Mammary epithelial cell (primary cell): ENCODE measurements around the gene PNLIPRP3.

ENCODE experiments used
- CTCF ChIP-seq, 2 donors: IDR thresholded peaks in 1 of 2; conservative IDR thresholded peaks in 1 of 2; 2 replicates each; pipeline ENCODE4 v1.5.1; 2011 to 2012; ENCODE audit warnings: inconsistent platforms in 2 of 2, low read length in 2 of 2, mild to moderate bottlenecking in 2 of 2, control low read depth in 1 of 2, low read depth in 1 of 2; ENCODE audit not compliant: insufficient read depth in 1 of 2; ENCODE audit errors: extremely low read depth in 1 of 2
- EZH2 ChIP-seq: IDR thresholded peaks from 2 replicates; pipeline ENCODE4 v1.6.1; 2012; ENCODE audit warnings: low read length, inconsistent platforms, borderline replicate concordance

GRCh38 chr10:116477986-116478664, 50.5 kb downstream of the PNLIPRP3 start:
- TF ChIP-seq CTCF (conservative IDR thresholded peaks at IDR 0.05 in 1 of 2, IDR thresholded peaks at IDR 0.05 in 1 of 2; ENCODE audit: extremely low read depth in 1 of 2, insufficient read depth in 1 of 2, low read depth in 1 of 2, low read length in 2 of 2) (no peak), EZH2 (no peak)
